ENCODE results near the gene GPR63.

GPR63 gene

DNA sequence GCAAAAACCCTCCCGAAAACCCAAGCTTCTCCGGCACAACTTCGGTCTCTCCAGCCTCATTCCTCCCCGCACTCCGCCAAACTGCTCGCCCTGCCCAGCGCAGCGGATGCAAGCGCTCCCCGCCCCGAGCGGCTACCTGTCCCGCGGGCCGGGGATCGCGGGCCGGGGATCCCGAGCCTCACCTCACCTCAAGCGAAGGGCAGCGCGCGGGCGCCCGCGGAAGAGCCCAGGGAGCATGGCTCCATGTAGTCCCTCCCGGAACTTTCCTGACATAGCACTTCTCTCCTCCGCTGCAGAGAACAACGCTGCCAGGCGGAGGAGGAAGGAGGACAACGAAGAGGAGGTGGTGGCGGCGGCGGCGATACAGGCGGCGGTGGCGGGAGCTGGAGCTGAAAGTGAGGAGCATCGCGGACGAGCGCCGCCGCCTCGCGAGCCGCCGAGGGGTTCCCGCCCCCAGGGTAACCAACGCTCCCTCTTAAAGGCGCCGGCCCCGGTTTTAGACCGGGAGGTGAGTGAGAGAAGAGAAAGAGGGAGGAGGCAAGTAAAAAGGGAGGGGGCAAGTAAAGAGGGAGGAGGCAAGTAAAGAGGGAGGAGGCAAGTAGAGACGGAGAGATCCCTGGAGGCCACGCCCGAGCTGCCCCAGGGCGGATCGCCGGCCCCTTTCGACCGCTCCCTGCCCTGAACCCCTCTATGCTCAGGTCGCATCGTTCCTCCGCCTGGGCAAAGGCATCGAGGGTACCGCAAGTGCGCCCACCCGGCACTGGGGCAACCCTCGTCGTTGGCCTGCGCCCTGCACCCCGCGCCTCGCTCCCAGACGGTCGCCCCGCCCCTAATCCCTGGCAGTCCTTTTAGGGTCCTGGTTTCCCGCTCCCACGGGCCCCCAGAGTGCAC, at the start of gene GPR63:
Gene GPR63 (minus strand): TSS at position 397 of the 891 bp plus-strand sequence. CDS start 37,746 bp downstream, outside the sequence.
- DNase-seq: peak; percentile 44 to 50

- no peak for DNase-seq
Observed at GRCh38 chr6:96886519-96886918, 49.2 kb upstream of the GPR63 start.

DNA sequence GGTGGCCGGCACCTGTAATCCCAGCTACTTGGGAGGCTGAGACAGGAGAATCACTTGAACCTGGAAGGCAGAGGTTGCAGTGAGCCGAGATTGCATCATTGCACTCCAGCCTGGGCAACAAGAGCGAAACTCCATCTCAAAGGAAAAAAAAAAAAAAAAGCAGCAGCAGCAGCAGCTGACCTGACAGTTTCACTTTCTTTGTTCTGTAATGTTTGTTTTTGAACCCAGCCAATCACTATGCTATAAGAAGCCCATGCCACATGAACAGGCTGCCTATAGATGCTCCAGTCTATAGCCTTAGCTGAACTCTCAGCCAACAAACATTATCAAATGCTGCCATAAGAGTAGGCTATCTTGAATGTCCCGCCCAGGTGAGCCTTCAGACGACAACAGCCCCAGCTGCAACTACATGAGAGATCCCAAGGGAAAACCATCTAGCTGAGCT, 47.9 kb upstream of the GPR63 start:
- DNase-seq: peak; percentile 45 to 52

DNA sequence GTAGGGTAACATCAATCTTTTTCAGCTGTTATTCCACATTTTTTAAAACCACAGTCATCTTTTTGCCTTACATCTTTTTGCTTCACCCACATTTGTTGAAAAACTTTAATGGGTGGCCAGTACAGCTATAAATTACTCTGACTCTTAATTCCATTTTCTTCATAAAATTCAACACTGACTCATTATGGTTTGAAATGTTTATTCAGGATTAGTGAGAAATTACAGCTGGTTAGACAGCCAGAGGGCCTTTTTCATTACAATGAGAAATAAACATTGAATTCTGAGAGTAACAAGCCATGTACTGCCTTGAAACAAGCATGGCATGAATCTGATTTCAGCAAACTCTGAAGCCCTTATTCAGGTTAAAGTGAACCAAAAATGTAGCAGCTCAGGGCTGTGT, 40.9 kb upstream of the GPR63 start:
- DNase-seq: no peak

DNA sequence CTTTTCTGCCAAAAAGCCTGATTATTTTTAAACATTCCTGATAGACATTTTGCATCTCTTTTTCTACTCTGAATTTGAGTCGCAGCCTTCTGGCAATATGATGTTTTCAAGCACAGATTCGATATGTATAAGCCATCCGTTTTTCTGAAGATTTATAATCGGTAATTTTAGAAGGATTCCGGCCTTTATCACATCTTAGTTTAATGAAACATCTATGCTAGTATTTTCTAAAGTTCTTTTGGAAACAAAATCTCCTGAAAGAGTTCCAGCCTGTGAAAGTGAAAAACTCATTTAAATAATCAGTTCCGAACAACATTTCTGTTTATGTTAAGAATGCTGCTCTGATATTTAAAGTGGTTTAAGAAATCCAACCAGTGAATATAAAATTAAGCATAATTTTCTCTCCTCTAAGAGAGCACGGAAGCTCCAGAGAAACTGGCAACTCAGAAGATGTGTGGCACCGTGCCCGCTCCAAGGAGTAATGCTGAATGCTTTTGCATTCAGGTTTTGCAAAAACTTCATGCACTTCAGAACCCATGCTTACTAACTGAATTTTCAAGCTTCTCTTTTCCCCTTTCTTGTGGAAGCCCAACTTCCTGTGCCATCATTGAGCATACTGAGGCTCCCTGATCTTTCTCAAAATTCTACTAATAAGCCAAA, 39.7 kb upstream of the GPR63 start:
- DNase-seq: no peak

DNA sequence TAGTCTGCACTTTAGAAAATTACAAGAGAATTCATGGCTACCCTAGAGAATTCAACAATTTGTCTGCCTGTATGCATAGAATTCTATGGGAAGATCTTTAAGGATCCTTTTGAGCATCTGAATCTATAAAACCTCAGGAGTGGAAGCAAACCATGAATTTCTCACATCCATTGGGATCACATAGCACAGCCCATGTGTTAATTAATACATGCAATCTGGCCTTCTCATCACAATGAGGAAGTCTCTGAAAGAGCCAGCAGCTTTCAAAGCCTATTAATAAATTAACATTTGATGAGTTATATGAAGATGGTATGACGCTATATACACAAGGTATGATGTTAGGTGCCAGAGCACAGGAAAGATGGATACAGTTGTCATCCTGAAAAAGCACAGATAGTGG, 35.7 kb upstream of the GPR63 start:
- no peak for DNase-seq

DNA sequence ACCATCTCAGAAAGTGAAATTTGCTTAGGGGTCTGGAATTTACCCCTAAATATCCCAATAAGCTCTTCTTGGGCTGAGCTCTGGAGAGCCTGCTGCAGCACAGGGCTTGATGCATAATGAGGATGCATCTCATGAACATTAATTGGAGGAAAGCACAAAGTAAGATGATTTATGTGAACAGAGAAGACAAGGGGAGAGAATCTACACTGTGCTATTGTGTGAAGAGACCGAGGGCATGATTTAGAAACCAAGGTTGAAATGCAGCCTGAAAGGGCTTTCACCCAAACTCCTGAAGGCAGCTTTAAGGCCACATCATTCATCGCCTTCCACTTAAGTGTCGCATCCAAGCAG, 27.8 kb upstream of the GPR63 start:
- no peak for DNase-seq

GRCh38 chr6:96864216-96865054, 27.2 kb upstream of the GPR63 start:
- no peak for DNase-seq

- no peak for DNase-seq
Observed at GRCh38 chr6:96862560-96862959, 25.3 kb upstream of the GPR63 start.

DNA sequence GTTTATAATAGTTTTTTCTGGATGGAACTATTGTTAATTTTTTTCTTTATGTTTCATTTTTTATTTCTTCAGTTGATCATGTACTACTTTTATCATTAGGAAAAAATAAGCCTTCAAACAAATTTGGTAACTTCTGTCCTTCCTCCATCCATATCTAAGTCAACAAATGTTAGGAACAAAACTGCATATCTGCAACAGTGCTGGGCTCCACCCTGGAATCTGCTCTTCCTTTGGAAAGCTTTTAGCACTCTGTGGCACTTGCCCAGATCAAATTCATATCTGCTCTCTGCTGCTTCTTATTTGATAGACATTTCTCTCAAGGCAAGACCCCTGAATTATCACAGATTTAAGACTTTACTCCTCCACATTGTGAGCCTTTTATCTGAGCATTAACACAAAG, 24.3 kb upstream of the GPR63 start:
- no peak for DNase-seq

GRCh38 chr6:96856856-96857255, 19.6 kb upstream of the GPR63 start:
- no peak for DNase-seq

- DNase-seq: no peak
Observed at GRCh38 chr6:96853083-96853482, 15.8 kb upstream of the GPR63 start.

DNA sequence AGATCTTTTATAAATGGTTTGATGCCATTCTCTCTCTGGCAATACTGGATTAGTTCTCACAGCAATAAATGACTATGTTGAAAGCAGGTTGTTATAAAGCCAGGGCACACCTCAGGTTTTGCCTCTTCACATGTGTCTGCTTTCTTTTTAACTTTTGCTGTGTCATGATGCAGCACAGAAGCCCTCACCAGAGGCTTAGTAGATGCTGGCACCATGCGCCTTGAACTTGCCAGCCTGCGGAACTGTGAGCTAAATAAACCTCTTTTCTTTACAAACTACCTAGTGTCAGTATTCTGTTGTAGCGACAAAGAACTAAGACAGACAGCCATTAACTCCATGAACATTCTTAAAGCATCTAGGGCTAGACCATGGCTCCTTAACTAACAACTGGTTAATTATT, 15.3 kb upstream of the GPR63 start:
- DNase-seq: no peak

- no peak for DNase-seq
Observed at GRCh38 chr6:96851858-96852257, 14.6 kb upstream of the GPR63 start.

DNA sequence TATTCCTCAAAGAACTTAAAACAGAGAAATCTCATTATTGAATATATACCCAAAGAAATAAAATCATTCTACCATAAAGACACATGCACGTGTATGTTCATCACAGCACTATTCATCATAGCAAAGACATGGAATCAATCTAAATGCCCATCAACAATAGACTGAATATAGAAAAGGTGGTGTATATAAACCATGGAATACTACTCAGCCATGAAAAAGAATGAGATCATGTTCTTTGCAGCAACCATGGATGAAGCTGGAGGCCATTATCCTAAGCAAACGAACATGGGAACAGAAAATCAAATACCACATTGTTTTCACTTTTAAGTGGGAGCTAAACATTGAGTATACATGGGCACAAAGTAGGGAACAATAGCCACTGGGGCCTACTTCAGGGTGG, 12.3 kb upstream of the GPR63 start:
- DNase-seq: no peak

GRCh38 chr6:96844530-96844929, 7.3 kb upstream of the GPR63 start:
- no peak for DNase-seq

- no peak for DNase-seq
Observed at GRCh38 chr6:96841345-96841744, 4.1 kb upstream of the GPR63 start.

DNA sequence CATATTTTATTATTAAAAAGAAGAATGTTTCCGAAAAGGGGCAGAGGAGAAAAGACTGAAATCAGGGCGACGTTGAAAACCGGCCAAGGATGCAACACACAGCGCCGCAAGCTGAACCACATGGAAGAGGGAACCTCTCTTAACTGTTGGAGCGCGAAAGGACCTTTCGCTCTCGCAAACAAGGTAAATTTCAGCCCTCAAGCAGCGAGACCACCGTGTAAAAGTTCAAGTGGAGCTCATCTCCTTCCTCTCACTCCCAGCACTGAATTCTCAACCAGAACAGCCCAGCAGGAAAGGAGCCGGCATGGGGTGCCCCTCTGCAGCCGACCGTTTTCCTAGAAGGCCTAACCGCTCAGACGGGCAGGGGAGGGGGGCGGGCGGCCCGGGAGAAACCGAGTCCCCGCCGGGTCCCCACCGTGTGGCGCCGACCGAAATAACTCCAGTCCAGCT, 621 bp downstream of the GPR63 start:
- peak; percentile 36 to 39 for DNase-seq

DNA sequence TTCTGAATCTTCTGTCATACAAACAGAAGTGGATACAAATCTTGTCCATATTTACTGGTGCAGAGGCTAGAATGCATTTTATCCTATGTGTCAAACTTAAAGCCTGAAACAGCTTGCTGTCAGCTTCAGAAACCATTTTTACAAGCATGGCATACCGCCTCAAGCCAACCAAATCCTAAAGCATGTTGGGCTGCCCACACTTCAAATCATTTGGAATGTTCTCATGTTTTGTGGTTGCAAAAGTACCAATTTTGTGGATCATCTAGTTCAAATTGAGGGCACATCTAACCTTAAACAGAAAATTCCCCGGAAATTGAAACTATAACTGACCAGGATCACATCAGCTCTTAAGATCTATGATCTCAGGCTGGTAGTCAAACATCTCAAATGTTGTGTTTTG, 3.2 kb downstream of the GPR63 start:
- DNase-seq: no peak

GRCh38 chr6:96832780-96833179, 4.5 kb downstream of the GPR63 start:
- DNase-seq: no peak

DNA sequence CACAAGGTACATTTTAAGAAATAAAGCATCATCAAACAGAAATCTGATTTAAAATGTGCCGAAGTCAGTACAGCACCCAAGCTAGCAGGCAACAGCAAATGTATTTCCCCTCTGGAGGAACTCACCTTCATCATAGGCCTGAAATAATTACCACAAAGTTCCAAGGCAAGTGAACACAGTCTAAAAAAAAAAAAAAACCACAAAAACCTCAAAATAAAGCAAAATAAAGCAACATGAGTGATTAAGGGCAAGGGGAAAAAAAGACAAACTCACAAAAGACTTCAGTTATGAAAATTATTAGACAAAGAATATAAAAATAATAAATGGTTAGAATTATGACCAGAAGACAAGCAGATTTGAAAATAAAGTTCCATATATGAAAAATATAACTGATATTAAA, 10.4 kb downstream of the GPR63 start:
- DNase-seq: no peak

GRCh38 chr6:96823743-96824142, 13.5 kb downstream of the GPR63 start:
- no peak for DNase-seq

DNA sequence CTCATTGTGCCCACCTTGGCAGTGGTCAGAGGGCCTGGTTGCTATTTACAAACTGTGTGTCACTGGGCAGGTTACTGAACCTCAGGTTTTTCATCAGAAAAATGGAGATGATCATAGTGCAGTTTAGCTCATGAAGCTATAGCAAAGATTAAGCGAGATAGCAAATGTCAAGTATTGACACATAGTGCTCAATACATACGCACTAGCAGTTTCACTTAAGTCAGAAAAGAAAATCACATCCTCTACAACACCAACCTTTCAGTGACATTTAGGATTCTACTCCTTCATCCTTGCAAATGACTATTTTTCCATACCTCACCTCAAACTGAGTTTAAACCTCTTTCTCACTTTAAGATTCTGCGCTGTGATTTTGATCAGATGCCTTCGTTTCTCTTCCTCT, 16.2 kb downstream of the GPR63 start:
- no peak for DNase-seq
